Measurements from ENCODE around the gene CC2D1A.

DNA sequence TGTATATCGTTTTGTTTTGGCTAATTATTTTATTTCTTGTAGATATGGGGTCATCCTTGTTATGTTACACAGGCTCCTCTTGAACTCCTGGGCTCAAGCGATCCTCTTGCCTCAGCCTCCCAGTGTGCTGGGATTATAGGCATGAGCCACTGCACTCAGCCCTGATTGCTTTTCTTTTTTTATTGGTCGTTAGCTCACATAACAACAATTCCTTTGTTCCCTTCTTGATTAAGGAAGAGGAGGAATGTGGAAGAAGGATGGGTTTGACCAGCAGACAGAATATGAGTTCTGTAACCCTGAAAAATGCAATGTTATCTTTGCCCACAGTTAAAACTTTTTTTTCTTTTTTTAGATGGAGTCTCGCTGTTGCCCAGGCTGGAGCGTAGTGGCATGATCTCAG, 11.4 kb upstream of the CC2D1A start:
- TF ChIP-seq CTCF (IDR thresholded peaks at IDR 0.05; ENCODE audit: low read depth, low read length, poor library complexity, severe bottlenecking): no peak
- TF ChIP-seq EZH2phosphoT487 (IDR thresholded peaks at IDR 0.05; ENCODE audit: borderline replicate concordance, low read length): no peak

Measured in DOHH2 (cell line).